HEK293 (cell line): ENCODE measurements around the gene CNNM1.

Source experiments
- CTCF ChIA-PET: fragments of 350-600 bp; formaldehyde crosslinking; extraction: SDS; loops from one replicate; lab custom pipeline; 2021; ENCODE audit warnings: antibody characterized with exemption; lab: Yijun Ruan, JAX
- POLR2A ChIA-PET: fragments of 300-600 bp; formaldehyde crosslinking; extraction: SDS; loops from one replicate; lab custom pipeline; 2020; ENCODE audit warnings: antibody characterized with exemption, inconsistent platforms; lab: Yijun Ruan, JAX
- H3K27ac ChIP-seq: fragments of 200-500 bp; sonication (Bioruptor generic); 2 replicates; pipeline ENCODE4 v1.5.1; 2014; ENCODE audit warnings: low read depth, low read length, control low read depth, inconsistent platforms; ENCODE audit errors: extremely low read depth
- H3K36me3 ChIP-seq, 2 experiments: fragments of 200-500 bp in 1 of 2; sonication (Bioruptor generic) in 1 of 2; 1 replicate in 1 of 2; 2 replicates in 1 of 2; pipeline ENCODE4 v1.5.1; 2014 to 2017; ENCODE audit warnings: inconsistent platforms in 2 of 2, low read length in 2 of 2; ENCODE audit not compliant: control insufficient read depth in 2 of 2, insufficient read depth in 1 of 2
- H3K4me1 ChIP-seq: fragments of 200-500 bp; sonication (Bioruptor generic); 2 replicates; pipeline ENCODE4 v1.5.1; 2014; ENCODE audit warnings: mild to moderate bottlenecking, low read length, inconsistent platforms; ENCODE audit not compliant: control insufficient read depth, insufficient read depth
- H3K4me3 ChIP-seq: 2 replicates; pipeline ENCODE4 v1.5.1; 2011; ENCODE audit warnings: low read depth, mild to moderate bottlenecking, control low read depth, low read length, moderate library complexity
- H3K9me3 ChIP-seq: fragments of 200-500 bp; sonication (Bioruptor generic); 2 replicates; pipeline ENCODE4 v1.5.1; 2014; ENCODE audit warnings: low read depth, low read length, inconsistent platforms; ENCODE audit not compliant: control insufficient read depth, insufficient read depth
- GLIS2 ChIP-seq: fragments of 450-650 bp; formaldehyde crosslinking; IDR thresholded peaks from 2 replicates; pipeline ENCODE4 v1.5.1; 2016; ENCODE audit warnings: missing biosample characterization, missing genetic modification characterization
- SP2 ChIP-seq: fragments of 450-650 bp; formaldehyde crosslinking; IDR thresholded peaks from 2 replicates; pipeline ENCODE4 v1.5.1; 2016; ENCODE audit warnings: missing biosample characterization, missing genetic modification characterization
- ZBTB10 ChIP-seq: fragments of 450-650 bp; formaldehyde crosslinking; IDR thresholded peaks from 2 replicates; pipeline ENCODE4 v1.5.1; 2016; ENCODE audit warnings: missing biosample characterization, missing genetic modification characterization
- ZFHX2 ChIP-seq: fragments of 450-650 bp; formaldehyde crosslinking; conservative IDR thresholded peaks from 2 replicates; pipeline ENCODE4 v1.5.1; 2016; ENCODE audit warnings: missing biosample characterization, missing genetic modification characterization
- ZFP41 ChIP-seq: fragments of 450-650 bp; formaldehyde crosslinking; IDR thresholded peaks from 2 replicates; pipeline ENCODE4 v1.5.1; 2016; ENCODE audit warnings: missing biosample characterization, missing genetic modification characterization, borderline replicate concordance
- ZNF221 ChIP-seq: fragments of 450-650 bp; formaldehyde crosslinking; IDR thresholded peaks from 2 replicates; pipeline ENCODE4 v1.5.1; 2017; ENCODE audit warnings: missing biosample characterization, missing genetic modification characterization, borderline replicate concordance
- ZNF302 ChIP-seq: fragments of 450-650 bp; formaldehyde crosslinking; IDR thresholded peaks from 2 replicates; pipeline ENCODE4 v1.5.1; 2016; ENCODE audit warnings: missing biosample characterization, missing genetic modification characterization, low read depth
- ZNF362 ChIP-seq: fragments of 450-650 bp; formaldehyde crosslinking; IDR thresholded peaks from 2 replicates; pipeline ENCODE4 v1.5.1; 2016; ENCODE audit warnings: missing biosample characterization, missing genetic modification characterization
- ZNF391 ChIP-seq: fragments of 450-650 bp; formaldehyde crosslinking; IDR thresholded peaks from 2 replicates; pipeline ENCODE4 v1.5.1; 2016; ENCODE audit warnings: low read depth, missing biosample characterization, missing genetic modification characterization, borderline replicate concordance
- ZNF394 ChIP-seq: fragments of 450-650 bp; formaldehyde crosslinking; IDR thresholded peaks from 2 replicates; pipeline ENCODE4 v1.5.1; 2016; ENCODE audit warnings: missing biosample characterization, missing genetic modification characterization, mild to moderate bottlenecking, moderate library complexity, borderline replicate concordance
- ZNF423 ChIP-seq: fragments of 450-650 bp; formaldehyde crosslinking; IDR thresholded peaks from 2 replicates; pipeline ENCODE4 v1.5.1; 2016; ENCODE audit warnings: missing biosample characterization, missing genetic modification characterization
- ZNF560 ChIP-seq: fragments of 450-650 bp; formaldehyde crosslinking; IDR thresholded peaks from 2 replicates; pipeline ENCODE4 v1.5.1; 2017; ENCODE audit warnings: missing biosample characterization, missing genetic modification characterization, borderline replicate concordance
- ZNF596 ChIP-seq: fragments of 450-650 bp; IDR thresholded peaks from 2 replicates; pipeline ENCODE4 v1.5.0; 2018; ENCODE audit warnings: missing biosample characterization, mild to moderate bottlenecking, missing genetic modification characterization, moderate library complexity
- ZNF677 ChIP-seq: fragments of 450-650 bp; IDR thresholded peaks from 2 replicates; pipeline ENCODE4 v1.5.0; 2018; ENCODE audit warnings: missing biosample characterization, mild to moderate bottlenecking, missing genetic modification characterization, moderate library complexity
- ZNF768 ChIP-seq: fragments of 450-650 bp; formaldehyde crosslinking; IDR thresholded peaks from 2 replicates; pipeline ENCODE4 v1.5.1; 2018; ENCODE audit warnings: missing biosample characterization, mild to moderate bottlenecking, missing genetic modification characterization
- ZNF843 ChIP-seq: fragments of 450-650 bp; formaldehyde crosslinking; IDR thresholded peaks from 2 replicates; pipeline ENCODE4 v1.5.1; 2016; ENCODE audit warnings: missing biosample characterization, missing genetic modification characterization
- ZSCAN16 ChIP-seq: fragments of 450-650 bp; formaldehyde crosslinking; IDR thresholded peaks from 2 replicates; pipeline ENCODE4 v1.5.1; 2016; ENCODE audit warnings: missing biosample characterization, missing genetic modification characterization
- TF ChIP-seq, protein P1 (sequence below): fragments of 450-650 bp; formaldehyde crosslinking; IDR thresholded peaks from 2 replicates; pipeline ENCODE4 v1.5.1; 2016; ENCODE audit warnings: missing biosample characterization, missing genetic modification characterization
- TF ChIP-seq, protein P2 (sequence below): sonication (generic); formaldehyde crosslinking; IDR thresholded peaks from 2 replicates; pipeline ENCODE4 v1.8.1; 2022; ENCODE audit warnings: mild to moderate bottlenecking, moderate library complexity, missing genetic modification reagents

Gene CNNM1

DNA sequence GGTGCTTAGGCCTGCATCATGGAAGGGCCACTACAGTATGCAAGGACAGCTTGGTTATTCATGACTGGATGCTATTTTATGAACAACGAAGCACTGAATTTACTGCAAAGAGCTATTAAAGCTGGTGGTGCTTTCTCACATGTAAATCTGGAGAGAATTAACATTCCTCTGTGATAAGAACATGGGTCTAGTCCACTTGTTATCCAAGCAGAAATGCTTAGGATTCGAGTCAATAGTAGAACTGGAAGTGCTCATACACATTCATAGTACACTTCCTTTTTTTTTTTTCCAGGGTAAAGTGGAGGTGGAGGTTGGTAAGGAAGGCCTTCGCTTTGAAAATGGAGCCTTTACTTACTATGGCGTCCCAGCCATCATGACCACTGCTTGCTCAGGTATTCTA is 35.0 kb downstream of the CNNM1 start (continued):
- TF ChIP-seq, protein P1, sequence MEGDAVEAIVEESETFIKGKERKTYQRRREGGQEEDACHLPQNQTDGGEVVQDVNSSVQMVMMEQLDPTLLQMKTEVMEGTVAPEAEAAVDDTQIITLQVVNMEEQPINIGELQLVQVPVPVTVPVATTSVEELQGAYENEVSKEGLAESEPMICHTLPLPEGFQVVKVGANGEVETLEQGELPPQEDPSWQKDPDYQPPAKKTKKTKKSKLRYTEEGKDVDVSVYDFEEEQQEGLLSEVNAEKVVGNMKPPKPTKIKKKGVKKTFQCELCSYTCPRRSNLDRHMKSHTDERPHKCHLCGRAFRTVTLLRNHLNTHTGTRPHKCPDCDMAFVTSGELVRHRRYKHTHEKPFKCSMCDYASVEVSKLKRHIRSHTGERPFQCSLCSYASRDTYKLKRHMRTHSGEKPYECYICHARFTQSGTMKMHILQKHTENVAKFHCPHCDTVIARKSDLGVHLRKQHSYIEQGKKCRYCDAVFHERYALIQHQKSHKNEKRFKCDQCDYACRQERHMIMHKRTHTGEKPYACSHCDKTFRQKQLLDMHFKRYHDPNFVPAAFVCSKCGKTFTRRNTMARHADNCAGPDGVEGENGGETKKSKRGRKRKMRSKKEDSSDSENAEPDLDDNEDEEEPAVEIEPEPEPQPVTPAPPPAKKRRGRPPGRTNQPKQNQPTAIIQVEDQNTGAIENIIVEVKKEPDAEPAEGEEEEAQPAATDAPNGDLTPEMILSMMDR (tag by site-specific recombination): no peak
- TF ChIP-seq ZFHX2 (tag by site-specific recombination): no peak
- TF ChIP-seq ZNF677 (tag by site-specific recombination): no peak
- TF ChIP-seq ZNF221 (tag by site-specific recombination): no peak
- TF ChIP-seq ZNF423: no peak
- TF ChIP-seq ZNF843 (tag by site-specific recombination): no peak
- TF ChIP-seq ZNF362 (tag by site-specific recombination): no peak
- no peak for TF ChIP-seq ZNF560 (tag by site-specific recombination)
- TF ChIP-seq ZBTB10 (tag by site-specific recombination): no peak
- no peak for TF ChIP-seq ZNF596 (tag by site-specific recombination)

DNA sequence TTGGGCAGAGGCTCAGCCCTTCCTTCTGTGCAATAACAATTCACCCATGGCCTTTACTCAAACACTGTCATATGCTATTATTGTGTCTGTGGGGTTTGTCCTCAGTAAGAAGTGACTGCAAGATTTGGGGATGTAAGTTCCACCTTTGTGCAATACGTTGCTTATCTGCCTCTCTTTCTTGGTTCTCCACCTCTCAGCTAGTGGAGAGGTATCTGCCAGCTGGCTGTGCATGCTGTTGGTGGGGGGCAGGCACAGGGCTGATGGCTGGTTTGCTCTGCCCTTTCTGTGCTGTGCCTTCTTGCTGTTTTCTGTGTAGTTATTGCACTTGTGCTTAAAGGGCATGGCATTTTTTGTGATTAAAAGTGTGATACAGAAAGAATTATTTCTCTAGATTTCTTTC is 36.2 kb downstream of the CNNM1 start:
- H3K9me3 ChIP-seq: no peaks in the 10 kb centered on the region
- H3K4me3 ChIP-seq: no peak overlapping the region

DNA sequence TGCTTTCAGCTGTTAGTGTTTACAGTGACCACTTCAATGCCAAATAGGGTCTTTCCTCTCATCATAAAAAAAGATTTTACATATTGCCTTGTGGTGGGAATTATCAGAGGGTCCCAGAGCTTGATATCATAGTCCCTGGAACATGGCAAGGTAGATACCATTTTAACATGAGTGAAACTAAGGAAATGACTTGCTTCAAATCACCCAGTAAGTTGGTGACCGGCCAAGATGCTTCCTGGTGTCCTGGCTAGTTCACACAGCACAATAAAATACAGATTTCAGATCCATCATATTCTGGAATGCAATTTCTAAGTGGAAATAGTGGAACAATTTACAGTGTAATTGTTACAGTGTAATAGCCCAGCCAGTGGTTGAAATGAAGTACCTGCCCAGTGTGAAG is 36.6 kb downstream of the CNNM1 start:
- TF ChIP-seq ZNF843 (tag by site-specific recombination) (no peak), ZNF394 (no peak), ZNF302 (tag by site-specific recombination) (no peak), ZNF768 (no peak), ZNF391 (tag by site-specific recombination) (no peak), GLIS2 (no peak), ZBTB10 (tag by site-specific recombination) (no peak), ZFP41 (tag by site-specific recombination) (no peak)
- TF ChIP-seq, protein P2, sequence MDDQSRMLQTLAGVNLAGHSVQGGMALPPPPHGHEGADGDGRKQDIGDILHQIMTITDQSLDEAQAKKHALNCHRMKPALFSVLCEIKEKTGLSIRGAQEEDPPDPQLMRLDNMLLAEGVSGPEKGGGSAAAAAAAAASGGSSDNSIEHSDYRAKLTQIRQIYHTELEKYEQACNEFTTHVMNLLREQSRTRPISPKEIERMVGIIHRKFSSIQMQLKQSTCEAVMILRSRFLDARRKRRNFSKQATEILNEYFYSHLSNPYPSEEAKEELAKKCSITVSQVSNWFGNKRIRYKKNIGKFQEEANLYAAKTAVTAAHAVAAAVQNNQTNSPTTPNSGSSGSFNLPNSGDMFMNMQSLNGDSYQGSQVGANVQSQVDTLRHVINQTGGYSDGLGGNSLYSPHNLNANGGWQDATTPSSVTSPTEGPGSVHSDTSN: no peak
- TF ChIP-seq, all 188 proteins: peak for 0
- H3K4me1 ChIP-seq: no peaks in the 10 kb centered on the region
- no peak overlapping the region for H3K4me3 ChIP-seq
- CTCF ChIA-PET: no interaction called here
- no peaks in the 10 kb centered on the region for H3K9me3 ChIP-seq
- H3K36me3 ChIP-seq: peaks cover 0 to 6% of the 10 kb centered on the region in 2 experiments; a peak in 2 of 3 replicates
- H3K27ac ChIP-seq: no peak overlapping the region
- POLR2A ChIA-PET: interaction anchor here (0.5 kb wide), 1 partner anchor 15 kb away, joined by 3 read pairs; no protein-coding TSS in a partner anchor

More for the DNA sequence above, 36.2 kb downstream of the CNNM1 start:
- TF ChIP-seq SP2 (tag by site-specific recombination): no peak
- no peak for TF ChIP-seq ZSCAN16
- H3K36me3 ChIP-seq: peaks cover 0 to 6% of the 10 kb centered on the region in 2 experiments; a peak in 2 of 3 replicates
- ChIA-PET CTCF (no interaction called here), POLR2A (interaction anchor here (0.5 kb wide), 1 partner anchor 15 kb away, joined by 3 read pairs; no protein-coding TSS in a partner anchor)
- H3K4me1 ChIP-seq: no peaks in the 10 kb centered on the region
- H3K27ac ChIP-seq: no peak overlapping the region
